Lower leg skin (tissue), 3 donors: ENCODE data around the gene ARHGEF26.

Experiments
- POLR2A ChIP-seq, 2 donors: fragments of 450-650 bp; IDR thresholded peaks; one replicate each; pipeline ENCODE4 v1.6.1; 2016 to 2017; ENCODE audit warnings: antibody characterized with exemption in 2 of 2, mild to moderate bottlenecking in 1 of 2, moderate library complexity in 1 of 2
- TF ChIP-seq, protein P1 (sequence below), 3 donors: fragments of 450-650 bp; IDR thresholded peaks; one replicate each; pipeline ENCODE4 v1.5.1; 2016; ENCODE audit warnings: antibody characterized with exemption in 3 of 3, mild to moderate bottlenecking in 3 of 3, moderate library complexity in 2 of 3

GRCh38 chr3:154184582-154184981, 63.4 kb downstream of the ARHGEF26 start:
- TF ChIP-seq, protein P1, sequence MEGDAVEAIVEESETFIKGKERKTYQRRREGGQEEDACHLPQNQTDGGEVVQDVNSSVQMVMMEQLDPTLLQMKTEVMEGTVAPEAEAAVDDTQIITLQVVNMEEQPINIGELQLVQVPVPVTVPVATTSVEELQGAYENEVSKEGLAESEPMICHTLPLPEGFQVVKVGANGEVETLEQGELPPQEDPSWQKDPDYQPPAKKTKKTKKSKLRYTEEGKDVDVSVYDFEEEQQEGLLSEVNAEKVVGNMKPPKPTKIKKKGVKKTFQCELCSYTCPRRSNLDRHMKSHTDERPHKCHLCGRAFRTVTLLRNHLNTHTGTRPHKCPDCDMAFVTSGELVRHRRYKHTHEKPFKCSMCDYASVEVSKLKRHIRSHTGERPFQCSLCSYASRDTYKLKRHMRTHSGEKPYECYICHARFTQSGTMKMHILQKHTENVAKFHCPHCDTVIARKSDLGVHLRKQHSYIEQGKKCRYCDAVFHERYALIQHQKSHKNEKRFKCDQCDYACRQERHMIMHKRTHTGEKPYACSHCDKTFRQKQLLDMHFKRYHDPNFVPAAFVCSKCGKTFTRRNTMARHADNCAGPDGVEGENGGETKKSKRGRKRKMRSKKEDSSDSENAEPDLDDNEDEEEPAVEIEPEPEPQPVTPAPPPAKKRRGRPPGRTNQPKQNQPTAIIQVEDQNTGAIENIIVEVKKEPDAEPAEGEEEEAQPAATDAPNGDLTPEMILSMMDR (IDR thresholded peaks at IDR 0.05), result no peak
- TF ChIP-seq POLR2A (IDR thresholded peaks at IDR 0.05), result no peak
